GM18505 (cell line): ENCODE data around the gene SEMA3G.

ENCODE experiments used
- ATAC-seq: cut with Tn5 transposase; IDR thresholded peaks from one replicate; pipeline ENCODE4 v1.9.1; 2021; ENCODE audit not compliant: unreplicated experiment
- POLR2A ChIP-seq: IDR thresholded peaks from 4 replicates; pipeline ENCODE4 v1.6.1; 2011; ENCODE audit warnings: borderline replicate concordance; ENCODE audit not compliant: insufficient read depth, insufficient read length; ENCODE audit errors: extremely low read depth

The SEMA3G gene

GRCh38 chr3:52472239-52473000 lies 27.5 kb upstream of the SEMA3G start:
- ATAC-seq: no peak
- no peak for TF ChIP-seq POLR2A

- no peak for ATAC-seq
- TF ChIP-seq POLR2A: no peak
These were observed 26.7 kb upstream of the SEMA3G start for GRCh38 chr3:52471371-52472238.

- ATAC-seq: no peak
- no peak for TF ChIP-seq POLR2A
These were observed 26.0 kb upstream of the SEMA3G start for GRCh38 chr3:52470920-52471319.

DNA sequence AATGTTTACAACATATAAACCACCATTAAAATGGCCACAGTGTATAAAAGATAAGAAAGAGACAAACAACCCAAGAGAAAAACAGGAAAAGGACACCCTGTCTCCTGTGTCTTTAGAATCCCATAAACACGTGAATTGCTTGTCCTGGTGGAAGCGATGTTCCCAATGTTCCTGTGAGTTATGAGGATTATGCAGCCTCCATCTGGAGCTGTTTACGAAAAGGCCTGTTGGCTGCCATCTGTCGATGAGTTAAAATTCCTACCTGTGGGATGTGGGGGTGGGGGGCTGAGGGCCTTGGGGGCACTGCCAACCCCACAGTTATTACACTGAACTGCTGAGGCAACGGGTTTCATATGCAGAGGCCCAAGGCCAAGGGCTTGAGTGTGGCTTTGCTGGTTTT lies 24.1 kb upstream of the SEMA3G start:
- TF ChIP-seq POLR2A: no peak
- ATAC-seq: no peak

- ATAC-seq: no peak
These were observed 23.4 kb upstream of the SEMA3G start for GRCh38 chr3:52468336-52468735.

DNA sequence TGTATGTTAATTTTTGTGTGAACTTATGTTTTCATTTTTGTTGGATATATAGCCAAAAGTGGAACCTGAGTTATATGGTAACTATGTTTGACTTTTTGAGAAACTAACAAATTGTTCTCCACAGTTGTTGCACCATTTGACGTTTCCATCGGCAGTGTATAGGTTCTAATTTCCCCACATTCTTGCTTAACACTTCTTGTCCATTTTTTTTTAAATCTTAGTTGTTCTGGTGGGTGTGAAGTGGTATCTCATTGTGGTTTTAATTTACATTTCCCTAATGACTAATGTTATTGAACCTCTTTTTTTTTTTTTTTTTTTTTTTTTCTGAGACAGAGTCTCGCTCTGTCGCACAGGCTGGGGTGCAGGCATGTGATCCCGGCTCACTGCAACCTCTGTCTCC lies 18.5 kb upstream of the SEMA3G start:
- ATAC-seq: no peak
- no peak for TF ChIP-seq POLR2A

More at GRCh38 chr3:52468336-52468735, 23.4 kb upstream of the SEMA3G start:
- no peak for TF ChIP-seq POLR2A

- no peak for ATAC-seq
- TF ChIP-seq POLR2A: no peak
These were observed 17.0 kb upstream of the SEMA3G start for GRCh38 chr3:52461874-52462273.

GRCh38 chr3:52458770-52459545 lies 14.1 kb upstream of the SEMA3G start:
- ATAC-seq: no peak
- no peak for TF ChIP-seq POLR2A

DNA sequence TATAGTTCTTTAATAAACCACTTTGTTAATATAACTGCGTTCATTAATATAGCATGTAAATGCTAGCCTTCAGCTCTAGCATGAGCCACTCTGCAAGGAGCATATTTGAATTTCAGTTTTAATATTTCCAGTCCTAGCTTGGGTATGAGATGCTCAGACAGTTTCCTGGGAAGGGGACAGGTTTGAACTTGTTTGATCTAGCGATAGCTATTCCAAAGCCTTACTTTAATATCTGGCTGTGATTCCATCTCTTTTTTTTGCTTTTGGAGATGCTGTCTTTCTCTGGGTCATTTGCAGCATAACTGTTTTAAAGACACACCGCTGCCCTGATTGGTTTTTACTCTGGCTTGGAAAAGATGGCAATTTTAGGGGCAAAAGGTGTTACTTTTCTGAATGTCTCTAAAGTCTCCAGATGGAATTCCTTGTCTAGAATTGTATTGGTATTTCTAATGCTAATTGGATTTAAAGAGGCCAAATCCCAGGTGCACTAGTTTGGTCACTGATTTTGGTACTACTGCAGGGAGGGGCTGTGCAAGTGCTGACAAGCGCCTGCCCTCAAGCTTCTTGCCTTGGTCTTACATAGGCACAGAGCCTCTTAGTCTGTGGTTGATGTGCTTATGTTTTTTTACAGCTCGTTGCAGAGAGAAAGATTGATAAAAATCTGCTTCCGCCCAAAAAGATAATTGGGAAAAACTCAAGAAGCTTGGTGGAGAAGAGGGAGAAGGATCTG lies 13.3 kb upstream of the SEMA3G start:
- no peak for ATAC-seq
- TF ChIP-seq POLR2A: no peak

GRCh38 chr3:52456800-52457183 lies 11.9 kb upstream of the SEMA3G start:
- ATAC-seq: no peak
- no peak for TF ChIP-seq POLR2A

GRCh38 chr3:52456169-52456799 lies 11.4 kb upstream of the SEMA3G start:
- no peak for TF ChIP-seq POLR2A
- ATAC-seq: no peak
